ENCODE measurements around the gene FOXD1.
A peak's percentile ranks its signal among the peaks of the same experiment; 100 is the strongest.

The FOXD1 gene

GRCh38 chr5:73437777-73438644 lies 10.6 kb downstream of the FOXD1 start:
- DNase-seq, result no peak

- DNase-seq, result peak; percentile 74
Observed at GRCh38 chr5:73437101-73437776, 11.3 kb downstream of the FOXD1 start.

- DNase-seq, result no peak
Observed at GRCh38 chr5:73436535-73437100, 12.0 kb downstream of the FOXD1 start.

GRCh38 chr5:73435759-73436534 lies 12.6 kb downstream of the FOXD1 start:
- DNase-seq, result no peak

- no peak for DNase-seq
Observed at GRCh38 chr5:73434907-73435306, 13.7 kb downstream of the FOXD1 start.

GRCh38 chr5:73434461-73434860 lies 14.1 kb downstream of the FOXD1 start:
- DNase-seq, result no peak

- no peak for DNase-seq
Observed at GRCh38 chr5:73433982-73434342, 14.6 kb downstream of the FOXD1 start.

- no peak for DNase-seq
Observed at GRCh38 chr5:73433272-73433981, 15.2 kb downstream of the FOXD1 start.

- no peak for DNase-seq
Observed at GRCh38 chr5:73431204-73431851, 17.2 kb downstream of the FOXD1 start.

- no peak for DNase-seq
Observed at GRCh38 chr5:73426034-73426433, 22.5 kb downstream of the FOXD1 start.

- no peak for DNase-seq
Observed at GRCh38 chr5:73424556-73424977, 24.0 kb downstream of the FOXD1 start.

- DNase-seq, result no peak
Observed at GRCh38 chr5:73422164-73422563, 26.4 kb downstream of the FOXD1 start.

- no peak for DNase-seq
Observed at GRCh38 chr5:73420666-73421065, 27.9 kb downstream of the FOXD1 start.

- DNase-seq, result no peak
Observed at GRCh38 chr5:73419465-73420390, 28.8 kb downstream of the FOXD1 start.

- DNase-seq, result no peak
Observed at GRCh38 chr5:73419117-73419464, 29.5 kb downstream of the FOXD1 start.

- DNase-seq, result no peak
Observed at GRCh38 chr5:73418244-73418691, 30.3 kb downstream of the FOXD1 start.

GRCh38 chr5:73417303-73418034 lies 31.1 kb downstream of the FOXD1 start:
- DNase-seq, result no peak

- no peak for DNase-seq
Observed at GRCh38 chr5:73415617-73416016, 33.0 kb downstream of the FOXD1 start.

- DNase-seq, result no peak
Observed at GRCh38 chr5:73415171-73415570, 33.4 kb downstream of the FOXD1 start.

GRCh38 chr5:73412597-73412988 lies 36.0 kb downstream of the FOXD1 start:
- no peak for DNase-seq

Data from NCI-H774 (cell line).